GM19043 (cell line): Measurements from ENCODE around the gene ANKRD33B.
"Not testable (repeated sequence)": the region's sequence is repeated elsewhere in the genome, so short reads cannot be mapped to it uniquely, and the experiment has no call there.

ENCODE experiments used
- ATAC-seq: cut with Tn5 transposase; IDR thresholded peaks from one replicate; pipeline ENCODE4 v1.9.1; 2021; ENCODE audit warnings: low read depth; ENCODE audit not compliant: unreplicated experiment

Gene ANKRD33B

GRCh38 chr5:10536931-10537579, 26.8 kb upstream of the ANKRD33B start:
- no peak for ATAC-seq

GRCh38 chr5:10537624-10538023, 26.2 kb upstream of the ANKRD33B start:
- no peak for ATAC-seq

- ATAC-seq, result no peak
These were observed 25.6 kb upstream of the ANKRD33B start for GRCh38 chr5:10538103-10538788.

- ATAC-seq, result no peak
These were observed 24.8 kb upstream of the ANKRD33B start for GRCh38 chr5:10538789-10539686.

- ATAC-seq, result no peak
These were observed 24.2 kb upstream of the ANKRD33B start for GRCh38 chr5:10539687-10539998.

- no peak for ATAC-seq
These were observed 23.8 kb upstream of the ANKRD33B start for GRCh38 chr5:10540036-10540544.

- ATAC-seq, result no peak
These were observed 22.8 kb upstream of the ANKRD33B start for GRCh38 chr5:10540951-10541646.

GRCh38 chr5:10542055-10542550, 21.8 kb upstream of the ANKRD33B start:
- no peak for ATAC-seq

DNA sequence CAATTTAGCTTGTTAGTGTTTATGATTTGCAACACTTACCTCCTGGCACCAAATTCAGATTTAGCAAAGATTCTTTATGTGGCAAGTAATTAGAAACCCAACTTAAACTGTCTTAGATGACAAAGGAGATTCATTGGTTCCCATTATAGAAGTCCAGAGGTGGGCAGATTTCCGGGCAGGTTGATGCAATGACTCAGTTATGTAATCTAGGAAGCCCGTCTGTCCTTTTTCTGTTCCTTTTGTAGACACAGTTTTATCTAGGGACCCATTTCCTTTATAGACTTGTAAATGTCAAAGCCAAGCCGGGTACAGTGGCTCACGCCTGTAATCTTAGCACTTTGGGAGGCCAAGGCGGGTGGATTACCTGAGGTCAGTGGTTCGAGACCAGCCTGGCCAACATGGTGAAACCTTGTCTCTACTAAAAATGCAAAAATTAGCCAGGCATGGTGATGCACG, 20.3 kb upstream of the ANKRD33B start:
- no peak for ATAC-seq

GRCh38 chr5:10545084-10545483, 18.8 kb upstream of the ANKRD33B start:
- no peak for ATAC-seq

- no peak for ATAC-seq
These were observed 17.7 kb upstream of the ANKRD33B start for GRCh38 chr5:10546186-10546585.

GRCh38 chr5:10548418-10549122, 15.3 kb upstream of the ANKRD33B start:
- ATAC-seq, result no peak

DNA sequence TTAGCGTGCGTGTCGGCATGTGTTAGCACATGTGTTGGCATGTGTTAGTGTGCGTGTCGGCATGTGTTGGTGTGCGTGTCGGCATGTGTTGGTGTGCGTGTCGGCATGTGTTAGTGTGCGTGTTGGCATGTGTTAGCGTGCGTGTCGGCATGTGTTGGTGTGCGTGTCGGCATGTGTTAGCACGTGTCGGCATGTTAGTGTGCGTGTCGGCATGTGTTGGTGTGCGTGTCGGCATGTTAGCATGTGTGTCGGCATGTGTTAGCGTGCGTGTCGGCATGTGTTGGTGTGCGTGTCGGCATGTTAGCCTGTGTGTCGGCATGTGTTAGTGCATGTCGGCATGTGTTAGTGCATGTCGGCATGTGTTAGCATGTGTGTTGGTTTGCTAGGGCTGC, 14.8 kb upstream of the ANKRD33B start:
- ATAC-seq, result not testable (repeated sequence)

DNA sequence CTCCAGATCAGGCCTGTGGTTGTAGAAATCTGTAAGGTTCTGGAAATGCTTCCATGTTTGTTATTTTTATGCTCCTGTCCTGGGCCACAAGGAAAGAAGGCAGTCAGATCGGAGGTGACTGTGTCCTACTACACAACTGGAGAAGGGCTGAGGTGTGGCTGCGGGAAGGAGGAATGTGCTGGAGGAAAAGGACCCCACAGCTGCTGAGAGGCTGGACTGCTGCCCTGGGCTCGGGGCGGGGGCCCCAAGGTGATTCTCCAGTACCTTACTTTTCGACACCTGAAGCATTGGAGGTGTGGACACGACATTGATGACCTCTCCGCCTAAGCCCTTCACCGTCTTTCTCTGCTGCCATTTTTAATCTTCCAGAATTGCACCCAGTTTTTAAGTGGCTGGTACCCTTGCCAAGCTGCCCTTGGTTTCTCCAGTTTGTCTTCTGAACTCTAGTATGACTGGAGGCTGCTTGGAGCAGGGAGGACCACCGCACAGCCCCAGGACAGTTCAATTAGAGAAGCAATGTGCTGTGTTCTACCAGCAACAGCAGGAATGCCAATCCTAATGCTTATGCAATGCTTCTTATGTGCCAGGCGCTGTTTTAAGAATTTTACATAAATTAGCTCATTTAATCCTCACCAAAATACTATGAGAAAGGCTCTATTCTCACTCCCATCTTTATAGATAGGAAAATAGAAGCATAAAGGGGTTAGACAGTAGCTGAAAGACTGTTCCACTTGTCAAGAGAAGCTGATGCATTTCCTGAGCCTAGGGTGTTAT, 13.5 kb upstream of the ANKRD33B start:
- ATAC-seq, result no peak

DNA sequence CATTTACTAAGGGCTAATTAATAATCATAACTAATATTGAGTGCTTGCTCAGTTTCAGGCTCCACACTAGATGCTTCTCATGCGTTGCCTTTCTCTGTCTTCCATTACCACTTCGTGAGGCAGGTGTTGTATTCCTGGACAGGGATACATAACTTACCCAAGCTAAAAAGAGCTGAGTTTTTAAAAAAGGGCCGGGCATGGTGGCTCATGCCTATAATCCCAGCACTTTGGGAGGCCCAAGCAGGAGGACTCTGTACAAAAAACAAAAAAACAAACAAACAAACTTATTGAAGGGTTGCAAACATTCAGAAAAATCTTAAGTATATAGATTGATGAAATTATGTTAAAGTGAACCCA, 12.1 kb upstream of the ANKRD33B start:
- ATAC-seq, result no peak

- peak; percentile 85 for ATAC-seq
These were observed 11.4 kb upstream of the ANKRD33B start for GRCh38 chr5:10552183-10553143.

GRCh38 chr5:10553476-10553875, 10.4 kb upstream of the ANKRD33B start:
- ATAC-seq, result no peak

GRCh38 chr5:10555277-10555684, 8.6 kb upstream of the ANKRD33B start:
- no peak for ATAC-seq
